ENCODE results near the gene CELF3. TPM values are rescaled to one million over a fixed set of nuclear protein-coding genes. Genes with fewer than 3 reads are reported as not detected.

CELF3 gene
- total RNA-seq, 1 donor: not detected

DNA sequence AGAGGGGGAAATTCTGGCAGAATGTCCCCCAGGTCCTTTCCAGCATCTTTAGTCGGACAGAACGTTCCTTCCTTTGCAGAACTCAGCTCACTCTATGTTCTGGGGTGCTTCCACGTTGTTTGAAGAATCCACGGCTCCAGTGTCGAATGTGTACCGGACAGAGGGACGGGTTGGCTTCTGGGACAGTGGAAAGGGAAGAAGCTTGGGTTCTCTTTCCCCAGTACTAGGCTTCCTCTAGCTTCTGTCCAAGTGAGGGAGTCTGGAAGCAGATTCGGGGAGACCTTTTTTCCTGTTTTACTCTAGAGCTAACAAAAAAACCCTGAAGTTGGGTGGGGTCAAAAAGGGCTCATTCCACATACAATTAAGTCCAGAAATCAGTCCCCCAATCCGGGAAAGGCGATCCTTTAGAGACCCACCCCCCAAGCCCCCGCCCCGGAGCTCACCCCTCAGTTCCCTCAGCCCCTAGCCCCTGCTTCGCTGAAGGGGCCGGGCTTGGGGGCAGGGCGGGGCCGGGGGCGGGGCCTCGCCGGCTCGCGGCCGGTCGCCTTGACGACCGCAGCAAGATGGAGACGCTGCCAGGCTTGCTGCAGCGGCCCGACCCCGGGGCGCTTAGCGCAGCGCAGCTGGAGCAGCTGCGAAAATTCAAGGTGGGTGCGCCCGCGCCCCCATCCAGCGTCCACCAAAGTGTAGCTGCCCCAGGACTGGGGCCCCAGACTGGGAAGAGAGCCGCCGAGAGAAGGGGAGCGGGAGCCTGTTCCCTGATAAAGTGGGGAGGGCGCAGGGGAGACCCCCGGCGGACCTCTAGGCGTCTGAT is 4.6 kb upstream of the CELF3 start, which contains the start of gene RIIAD1:
TSS of gene RIIAD1 (plus strand) at position 549 of the 814 bp plus-strand sequence. CDS start at position 564, 15 bp downstream.
- Histone ChIP-seq H2AFZ (ENCODE audit: low read length) (peak within 1 kb of the TSS; percentile 97), H3K27ac (ENCODE audit: low read depth, low read length) (no peak within 1 kb of the TSS), H3K4me1 (ENCODE audit: insufficient read depth, low read length) (peaks cover 15% of the 10 kb centered on the region), H3K79me2 (ENCODE audit: insufficient read depth, low read length) (no peaks in the 10 kb centered on the region), H3K27me3 (ENCODE audit: insufficient read depth, low read length) (peaks cover 66% of the 10 kb centered on the region), H3K9me3 (ENCODE audit: low read depth, low read length) (no peaks in the 10 kb centered on the region), H3K36me3 (ENCODE audit: insufficient read depth, low read length) (no peaks in the 10 kb centered on the region), H3K4me3 (ENCODE audit: insufficient read depth, low read length) (peak within 1 kb of the TSS; percentile 72), H4K20me1 (ENCODE audit: insufficient read depth, low read length) (no peaks in the 10 kb centered on the region), H3K4me2 (ENCODE audit: insufficient read depth, low read length) (peak within 1 kb of the TSS; percentile 99)
- TF ChIP-seq, protein P1, sequence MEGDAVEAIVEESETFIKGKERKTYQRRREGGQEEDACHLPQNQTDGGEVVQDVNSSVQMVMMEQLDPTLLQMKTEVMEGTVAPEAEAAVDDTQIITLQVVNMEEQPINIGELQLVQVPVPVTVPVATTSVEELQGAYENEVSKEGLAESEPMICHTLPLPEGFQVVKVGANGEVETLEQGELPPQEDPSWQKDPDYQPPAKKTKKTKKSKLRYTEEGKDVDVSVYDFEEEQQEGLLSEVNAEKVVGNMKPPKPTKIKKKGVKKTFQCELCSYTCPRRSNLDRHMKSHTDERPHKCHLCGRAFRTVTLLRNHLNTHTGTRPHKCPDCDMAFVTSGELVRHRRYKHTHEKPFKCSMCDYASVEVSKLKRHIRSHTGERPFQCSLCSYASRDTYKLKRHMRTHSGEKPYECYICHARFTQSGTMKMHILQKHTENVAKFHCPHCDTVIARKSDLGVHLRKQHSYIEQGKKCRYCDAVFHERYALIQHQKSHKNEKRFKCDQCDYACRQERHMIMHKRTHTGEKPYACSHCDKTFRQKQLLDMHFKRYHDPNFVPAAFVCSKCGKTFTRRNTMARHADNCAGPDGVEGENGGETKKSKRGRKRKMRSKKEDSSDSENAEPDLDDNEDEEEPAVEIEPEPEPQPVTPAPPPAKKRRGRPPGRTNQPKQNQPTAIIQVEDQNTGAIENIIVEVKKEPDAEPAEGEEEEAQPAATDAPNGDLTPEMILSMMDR (IDR thresholded peaks at IDR 0.05; ENCODE audit: extremely low read depth, low read depth, low read length): no peak
- DNase-seq (ENCODE audit: insufficient read length, low spot score, missing footprints): peak; percentile 95

DNA sequence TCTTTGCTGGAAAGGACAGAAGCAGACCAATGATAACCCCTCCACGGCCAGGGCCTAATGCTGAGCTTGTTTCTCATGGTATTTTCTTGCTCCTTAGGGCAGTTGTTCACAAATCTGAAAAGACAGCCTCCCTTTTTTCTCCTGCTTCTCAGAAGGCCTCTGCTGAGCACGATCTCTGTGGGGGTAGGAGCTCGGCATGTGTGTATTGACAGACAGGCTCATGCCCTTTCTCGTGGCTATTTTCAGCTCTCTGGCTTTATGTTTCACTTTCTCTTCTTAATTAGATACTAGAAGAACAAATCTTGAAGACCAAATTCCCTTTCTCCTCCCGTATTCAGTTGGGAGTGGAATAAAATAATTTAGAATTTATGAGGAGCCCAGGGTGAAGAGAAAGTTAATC is 4.0 kb upstream of the CELF3 start:
- TF ChIP-seq, protein P1 (IDR thresholded peaks at IDR 0.05; ENCODE audit: extremely low read depth, low read depth, low read length): no peak
- Histone ChIP-seq H4K20me1 (ENCODE audit: insufficient read depth, low read length) (no peaks in the 10 kb centered on the region), H3K27me3 (ENCODE audit: insufficient read depth, low read length) (peaks cover 66% of the 10 kb centered on the region), H3K36me3 (ENCODE audit: insufficient read depth, low read length) (no peaks in the 10 kb centered on the region), H3K27ac (ENCODE audit: low read depth, low read length) (no peak overlapping the region), H3K4me2 (ENCODE audit: insufficient read depth, low read length) (peak overlapping the region; percentile 99), H3K79me2 (ENCODE audit: insufficient read depth, low read length) (no peaks in the 10 kb centered on the region), H3K4me1 (ENCODE audit: insufficient read depth, low read length) (peaks cover 15% of the 10 kb centered on the region), H3K4me3 (ENCODE audit: insufficient read depth, low read length) (peak overlapping the region; percentile 72), H2AFZ (ENCODE audit: low read length) (peak overlapping the region; percentile 97), H3K9me3 (ENCODE audit: low read depth, low read length) (no peaks in the 10 kb centered on the region)
- peak; percentile 90 for DNase-seq (ENCODE audit: insufficient read length, low spot score, missing footprints)

DNA sequence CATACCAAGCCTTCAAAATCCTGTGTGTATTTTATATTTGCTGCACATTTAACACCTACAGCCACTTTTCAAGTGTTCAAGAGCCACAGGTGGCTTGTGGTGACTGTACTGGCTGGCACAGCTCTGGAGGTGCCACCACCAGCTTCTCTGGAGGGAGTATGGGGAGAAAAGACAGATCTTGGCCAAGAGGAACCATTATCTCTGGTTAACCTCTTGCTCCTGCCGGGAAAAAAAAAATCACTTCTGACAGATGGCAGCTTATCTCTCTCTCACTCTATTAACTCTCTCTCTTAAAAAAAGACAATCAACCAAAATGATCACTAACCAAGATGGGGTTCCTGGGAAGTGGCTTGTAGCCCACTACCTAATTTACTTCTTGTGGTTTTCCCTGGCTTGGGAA is 3.5 kb upstream of the CELF3 start:
- Histone ChIP-seq H3K4me3 (ENCODE audit: insufficient read depth, low read length) (peak overlapping the region; percentile 72), H2AFZ (ENCODE audit: low read length) (peak overlapping the region; percentile 97), H3K27me3 (ENCODE audit: insufficient read depth, low read length) (peaks cover 66% of the 10 kb centered on the region), H4K20me1 (ENCODE audit: insufficient read depth, low read length) (no peaks in the 10 kb centered on the region), H3K4me2 (ENCODE audit: insufficient read depth, low read length) (peak overlapping the region; percentile 99), H3K79me2 (ENCODE audit: insufficient read depth, low read length) (no peaks in the 10 kb centered on the region), H3K27ac (ENCODE audit: low read depth, low read length) (no peak overlapping the region), H3K4me1 (ENCODE audit: insufficient read depth, low read length) (peaks cover 15% of the 10 kb centered on the region), H3K9me3 (ENCODE audit: low read depth, low read length) (no peaks in the 10 kb centered on the region), H3K36me3 (ENCODE audit: insufficient read depth, low read length) (no peaks in the 10 kb centered on the region)
- no peak for DNase-seq (ENCODE audit: insufficient read length, low spot score, missing footprints)
- TF ChIP-seq, protein P1 (IDR thresholded peaks at IDR 0.05; ENCODE audit: extremely low read depth, low read depth, low read length): no peak

DNA sequence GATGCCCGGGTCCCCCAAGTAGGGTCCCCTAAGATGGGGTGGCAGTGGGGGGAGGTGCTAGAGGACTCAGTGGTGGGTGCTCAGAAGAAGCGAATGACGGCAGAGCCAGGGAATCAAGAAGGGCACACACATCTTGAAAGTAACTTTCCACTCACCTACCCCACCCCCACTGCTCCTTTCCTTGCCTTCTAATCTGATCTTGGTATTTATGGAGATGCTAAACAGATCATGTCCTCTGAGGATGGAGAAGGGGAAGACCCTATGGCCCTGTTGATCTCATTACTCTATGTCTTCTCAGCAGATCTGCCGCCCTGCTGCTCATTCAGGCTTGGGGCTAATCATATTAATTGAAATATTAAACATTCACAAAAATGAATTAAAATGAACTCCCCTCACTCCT is 2.1 kb upstream of the CELF3 start:
- H3K36me3 ChIP-seq (ENCODE audit: insufficient read depth, low read length): no peaks in the 10 kb centered on the region
- H3K79me2 ChIP-seq (ENCODE audit: insufficient read depth, low read length): no peaks in the 10 kb centered on the region
- no peaks in the 10 kb centered on the region for H4K20me1 ChIP-seq (ENCODE audit: insufficient read depth, low read length)
- H3K9me3 ChIP-seq (ENCODE audit: low read depth, low read length): no peaks in the 10 kb centered on the region
- H3K4me1 ChIP-seq (ENCODE audit: insufficient read depth, low read length): peaks cover 15% of the 10 kb centered on the region
- no peak overlapping the region for H3K27ac ChIP-seq (ENCODE audit: low read depth, low read length)
- H2AFZ ChIP-seq (ENCODE audit: low read length): no peak overlapping the region
- no peak overlapping the region for H3K4me3 ChIP-seq (ENCODE audit: insufficient read depth, low read length)
- no peak overlapping the region for H3K4me2 ChIP-seq (ENCODE audit: insufficient read depth, low read length)
- peaks cover 71% of the 10 kb centered on the region for H3K27me3 ChIP-seq (ENCODE audit: insufficient read depth, low read length)
- TF ChIP-seq, protein P1 (IDR thresholded peaks at IDR 0.05; ENCODE audit: extremely low read depth, low read depth, low read length): no peak
- DNase-seq (ENCODE audit: insufficient read length, low spot score, missing footprints): no peak
